Left colon (tissue), 2 donors: Measurements from ENCODE around the gene MICB. TPM values are rescaled to one million over a fixed set of nuclear protein-coding genes. Genes with fewer than 3 reads are reported as not detected.
"Not testable (repeated sequence)": the region's sequence is repeated elsewhere in the genome, so short reads cannot be mapped to it uniquely, and the experiment has no call there.

Experiments
- ATAC-seq: fragments of 200-7000 bp; cut with Tn5 transposase; one replicate; pipeline ENCODE4 v1.9.1; 2020; ENCODE audit warnings: mild to moderate bottlenecking, moderate library complexity
- DNase-seq, 2 donors: peaks; one replicate each; pipeline ENCODE4 v3.0.0-alpha.2; 2020
- intact Hi-C, 2 donors: fragments of 100-400 bp; cut with DNase I in 1 of 2; cut with micrococcal nuclease in 1 of 2; formaldehyde crosslinking; loops; one replicate each; pipeline versions ENCODE4 v1.11.2 to v1.14.0; 2022; cut with DNase I, micrococcal nuclease
- long read RNA-seq: library from polyadenylated mRNA; unstranded; transcript quantifications from one replicate; pipeline ENCODE4 v2.0.0, GENCODE V29; 2021
- total RNA-seq, 2 donors: library from RNA; stranded (reverse); fragmentation: NEBNext Ultra II Directional; extraction: Animal tissue kit (Norgen Biotek cat#: 25700); gene quantifications; one replicate each; pipeline ENCODE4 v1.2.1, GENCODE V29; 2021
- donor health status: DM: no; HTN: no; CAD: no.
- donor health status: DM: yes; HTN: yes; CAD: no.

Gene MICB
- 1 to 10 TPM; 1.2 to 1.3 TPM for total RNA-seq
- long read RNA-seq, result 0 reads

GRCh38 chr6:31497531-31498476, at the start of gene MICB:
Gene MICB, plus strand, starts transcription at chr6:31498145. Its CDS starts 49 bp downstream, at chr6:31498194.
- ATAC-seq (peak; percentile 71), DNase-seq (peak; percentile 76 to 87)
- intact Hi-C loops, result no loop called here

- ATAC-seq, result no peak
- no peak for DNase-seq
- intact Hi-C loops, result no loop called here
Observed at GRCh38 chr6:31450751-31451150, 47.2 kb upstream of the MICB start.

DNA sequence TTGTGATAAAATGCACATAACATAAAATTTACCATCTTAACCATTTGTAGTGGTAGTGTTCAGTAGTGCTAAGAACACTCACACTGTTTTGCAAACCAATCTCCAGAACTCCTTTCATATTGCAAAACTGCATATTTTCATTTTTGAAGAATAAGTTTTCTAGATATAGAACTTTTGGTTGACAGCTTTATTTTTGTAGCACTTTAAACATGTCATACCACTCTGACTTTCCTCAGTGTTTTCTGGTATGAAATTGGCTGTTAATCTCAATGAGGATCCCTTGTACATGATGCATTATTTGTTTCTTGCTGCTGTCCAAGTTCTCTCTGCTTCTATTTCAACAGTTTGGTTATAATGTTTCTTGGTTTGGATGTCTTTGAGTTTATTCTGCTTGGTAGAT, 45.1 kb upstream of the MICB start:
- intact Hi-C loops, result no loop called here
- no peak for DNase-seq
- no peak for ATAC-seq

- DNase-seq (no peak), ATAC-seq (no peak)
- intact Hi-C loops, result no loop called here
Observed at GRCh38 chr6:31453259-31453658, 44.7 kb upstream of the MICB start.

DNA sequence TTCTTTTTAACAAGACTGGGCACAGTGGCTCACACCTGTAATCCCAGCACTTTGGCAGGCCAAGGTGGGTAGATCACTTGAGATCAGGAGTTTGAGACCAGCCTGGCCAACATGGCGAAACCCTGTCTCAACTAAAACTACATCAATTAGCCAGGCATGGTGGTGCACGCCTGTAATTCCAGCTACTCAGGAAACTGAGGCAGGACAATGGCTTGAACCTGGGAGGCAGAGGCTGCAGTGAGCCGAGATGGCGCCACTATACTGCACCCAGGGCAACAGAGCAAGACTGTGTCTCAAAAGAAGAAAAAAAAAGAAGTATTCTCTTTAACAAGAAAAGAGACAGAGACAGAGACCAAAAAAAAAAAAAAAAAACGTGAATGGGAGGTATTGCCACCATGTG, 38.1 kb upstream of the MICB start:
- ATAC-seq, intact Hi-C loops, DNase-seq: not testable (repeated sequence)

DNA sequence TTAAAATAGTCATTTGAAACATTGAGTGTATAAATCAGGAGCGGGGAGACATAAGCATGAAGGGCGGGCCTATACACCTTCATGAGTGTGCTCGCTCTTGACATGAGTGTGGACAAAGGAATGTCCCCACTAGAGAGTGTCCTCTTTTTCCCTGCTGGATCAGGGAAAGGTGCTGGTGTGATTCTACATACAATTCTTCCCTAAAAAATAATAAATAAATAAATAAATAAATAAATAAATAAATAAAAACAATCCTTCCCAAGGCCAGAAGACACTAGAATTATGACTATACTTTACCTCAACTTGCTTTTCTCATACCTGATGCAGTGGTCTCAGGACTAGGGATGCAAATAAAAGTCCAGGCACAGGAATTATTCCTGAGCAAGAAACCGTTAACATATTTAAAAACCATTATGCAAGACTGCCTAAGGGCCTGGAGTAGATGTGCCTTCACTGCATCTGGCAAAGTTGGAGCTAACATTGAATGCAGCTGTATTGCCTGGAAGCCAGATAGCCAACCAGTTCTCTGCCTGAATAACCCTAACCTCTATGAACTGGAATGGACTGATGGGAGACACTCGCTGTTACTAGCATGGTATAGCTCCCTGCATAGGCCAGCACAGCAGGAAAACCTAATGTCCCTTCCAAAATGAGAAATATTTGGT, 37.5 kb upstream of the MICB start:
- ATAC-seq (no peak), DNase-seq (no peak)
- intact Hi-C loops, result no loop called here

DNA sequence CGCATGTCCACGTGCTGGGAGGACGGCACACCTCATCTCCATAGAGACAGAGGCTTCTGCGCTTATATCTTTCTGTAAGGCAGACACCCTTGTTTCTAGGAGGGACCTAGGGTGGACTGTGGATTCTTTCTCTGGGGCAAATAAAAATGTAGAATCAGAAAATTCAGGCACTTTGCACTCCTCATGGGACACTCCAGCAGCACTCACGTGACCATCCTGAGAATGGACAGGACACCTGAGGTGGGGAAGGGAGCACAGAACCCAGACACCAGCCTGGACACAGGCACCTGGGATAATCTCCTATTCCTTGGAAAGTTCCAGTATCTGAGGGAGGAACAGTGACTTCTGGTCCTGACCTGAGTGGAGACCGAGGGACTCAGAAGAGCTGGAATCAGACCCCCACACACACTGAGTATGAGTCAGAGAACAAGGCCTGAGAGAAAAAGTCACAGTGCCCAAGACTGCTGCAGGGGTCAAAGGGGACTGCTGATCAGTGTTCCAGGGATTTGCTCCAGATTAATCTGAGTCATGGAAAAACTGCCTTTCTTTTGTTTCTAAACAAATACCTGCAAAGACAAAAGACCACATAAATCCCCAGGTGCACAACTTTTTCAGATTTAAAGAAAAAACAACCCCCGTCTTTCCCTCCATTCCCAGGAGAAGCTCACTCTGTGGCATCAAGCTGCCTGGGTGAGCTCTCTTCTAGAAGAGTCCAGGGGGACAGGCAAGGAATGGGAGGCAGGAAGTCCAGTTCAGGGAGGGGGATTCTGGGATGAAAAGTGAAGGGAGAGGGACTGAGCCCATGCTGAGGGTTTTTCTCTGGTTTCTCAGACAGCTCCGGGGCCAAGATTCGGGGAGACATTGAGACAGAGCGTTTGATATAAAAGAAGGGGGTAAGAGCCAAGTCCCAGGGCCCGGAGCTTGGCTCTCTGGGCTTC, 35.6 kb upstream of the MICB start:
- ATAC-seq (no peak), DNase-seq (no peak)
- intact Hi-C loops, result no loop called here

DNA sequence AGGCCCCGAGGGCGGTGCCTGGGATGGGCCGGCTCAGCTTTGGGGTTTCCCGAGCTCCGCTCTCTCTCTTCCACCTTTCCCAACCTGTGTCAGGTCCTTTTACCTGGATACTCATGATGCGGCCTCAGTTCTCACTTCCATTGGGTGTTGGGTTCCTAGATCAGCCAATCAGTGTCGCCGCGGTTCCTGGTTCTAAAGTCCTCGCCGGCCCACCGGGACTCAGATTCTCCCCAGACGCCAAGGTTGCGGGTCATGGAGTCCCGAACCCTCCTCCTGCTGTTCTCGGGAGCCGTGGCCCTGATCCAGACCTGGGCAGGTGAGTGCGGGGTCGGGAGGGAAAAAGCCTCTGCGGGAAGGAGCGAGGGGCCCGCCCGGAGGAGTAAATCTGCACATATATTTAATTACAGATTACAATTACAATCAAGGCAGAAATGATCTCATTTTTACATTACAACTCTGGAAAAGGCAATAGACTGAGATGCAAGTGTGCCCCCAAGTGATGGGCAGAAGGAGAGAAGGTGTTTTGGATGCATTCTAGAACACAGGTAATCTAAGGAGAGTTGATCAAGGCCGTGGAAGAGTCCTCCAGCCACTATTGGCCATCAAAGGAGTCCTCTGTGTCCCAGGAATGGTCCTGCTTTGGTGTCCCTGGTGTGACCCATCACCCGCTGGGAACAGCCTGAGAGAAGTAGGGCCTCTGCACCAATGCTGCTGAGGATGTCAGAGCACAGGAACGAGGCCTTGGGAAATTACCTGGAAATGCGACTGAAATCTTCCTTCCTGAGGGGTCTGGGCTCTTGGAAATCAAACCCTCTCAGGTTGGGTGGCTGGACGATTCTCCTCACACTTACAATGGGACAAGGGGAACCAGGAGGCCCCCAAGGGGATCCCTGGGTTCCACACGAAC, 34.7 kb upstream of the MICB start:
- intact Hi-C loops, result no loop called here
- DNase-seq (peak; percentile 92), ATAC-seq (peak; percentile 98)

DNA sequence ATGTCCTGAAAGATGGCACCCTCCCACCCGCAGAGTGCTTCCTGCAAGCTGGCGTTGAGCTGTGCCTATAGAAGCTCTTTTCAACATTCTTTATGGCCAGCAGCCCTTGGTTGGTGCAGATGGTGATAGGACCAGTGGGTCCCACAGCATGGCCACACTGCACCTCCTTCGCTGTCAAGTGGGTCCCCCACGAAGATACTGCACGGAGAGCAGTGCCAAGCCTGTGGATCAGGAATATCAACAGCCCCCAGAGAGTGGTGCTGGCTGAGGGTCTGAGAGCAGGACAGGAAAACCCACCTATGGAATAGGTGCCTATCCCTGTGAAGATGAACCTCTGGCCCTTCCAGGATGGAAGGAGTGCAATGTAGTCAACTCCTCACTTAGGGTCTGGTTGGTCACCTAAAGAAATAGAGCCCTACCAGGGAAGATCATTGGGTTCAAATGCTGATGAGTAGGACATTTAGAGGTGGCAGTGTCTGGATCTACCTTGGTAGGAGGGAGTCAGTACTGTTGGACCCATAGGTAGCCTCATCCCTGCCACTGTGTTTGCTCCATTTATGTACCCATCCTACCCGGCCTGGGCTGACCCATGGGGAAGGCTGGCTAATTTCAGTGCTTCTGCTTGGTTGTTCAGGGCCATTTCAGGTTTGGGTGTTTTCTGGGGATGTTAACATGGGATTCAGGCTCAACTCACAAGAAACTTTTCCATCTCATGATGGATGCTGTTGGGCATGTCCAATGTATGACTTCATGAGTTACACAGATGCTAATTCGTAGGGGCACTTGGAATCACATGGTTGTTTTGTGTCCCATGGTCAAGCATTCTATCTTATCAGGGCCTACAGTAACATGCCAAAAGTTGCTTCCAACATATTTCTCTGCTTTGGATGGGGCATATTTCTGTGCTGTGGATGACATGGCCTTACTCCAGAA, 33.4 kb upstream of the MICB start:
- ATAC-seq (no peak), DNase-seq (no peak)
- intact Hi-C loops, result no loop called here

DNA sequence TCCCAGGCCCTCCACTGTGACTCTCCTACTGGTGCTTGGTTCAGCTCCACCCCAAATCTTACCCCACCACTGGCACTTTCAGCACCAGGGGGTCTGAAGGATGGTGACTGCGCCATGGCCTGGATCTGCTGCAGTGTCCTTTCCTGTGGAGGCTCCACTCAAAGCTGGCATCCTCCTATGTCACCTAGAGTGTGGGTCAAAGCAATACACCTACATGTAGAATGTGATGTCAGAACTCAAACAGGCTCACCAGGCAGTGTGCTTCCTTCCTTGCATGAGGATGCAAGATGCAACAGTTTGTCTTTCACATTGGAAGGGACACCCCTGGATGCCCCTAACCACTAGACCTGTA, 32.8 kb upstream of the MICB start:
- DNase-seq (no peak), ATAC-seq (no peak)
- intact Hi-C loops, result no loop called here

- intact Hi-C loops, result no loop called here
- DNase-seq (no peak), ATAC-seq (no peak)
Observed at GRCh38 chr6:31465718-31466117, 32.2 kb upstream of the MICB start.

- ATAC-seq, result no peak
- DNase-seq, result no peak
- intact Hi-C loops, result no loop called here
Observed at GRCh38 chr6:31466466-31466865, 31.5 kb upstream of the MICB start.

DNA sequence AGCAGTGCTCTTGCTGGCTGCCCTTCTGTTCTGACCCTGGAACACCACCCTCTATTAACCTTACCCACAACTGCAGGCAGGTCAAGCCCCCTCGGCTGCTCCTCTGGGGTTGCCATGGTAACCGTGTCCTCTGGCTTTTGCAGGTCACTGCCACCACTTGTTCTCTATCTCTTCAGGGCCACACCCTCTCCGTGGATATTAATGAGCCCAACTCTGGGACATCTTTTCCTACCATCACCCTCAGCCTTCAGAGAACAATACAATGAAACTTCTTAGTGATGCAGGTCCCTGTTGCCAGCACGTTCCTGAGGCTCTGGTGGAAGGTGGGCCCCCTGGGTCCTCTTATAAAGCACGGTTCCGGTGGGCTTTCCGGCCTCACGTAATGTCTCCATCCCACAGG, 30.8 kb upstream of the MICB start:
- DNase-seq (no peak), ATAC-seq (no peak)
- intact Hi-C loops, result no loop called here

DNA sequence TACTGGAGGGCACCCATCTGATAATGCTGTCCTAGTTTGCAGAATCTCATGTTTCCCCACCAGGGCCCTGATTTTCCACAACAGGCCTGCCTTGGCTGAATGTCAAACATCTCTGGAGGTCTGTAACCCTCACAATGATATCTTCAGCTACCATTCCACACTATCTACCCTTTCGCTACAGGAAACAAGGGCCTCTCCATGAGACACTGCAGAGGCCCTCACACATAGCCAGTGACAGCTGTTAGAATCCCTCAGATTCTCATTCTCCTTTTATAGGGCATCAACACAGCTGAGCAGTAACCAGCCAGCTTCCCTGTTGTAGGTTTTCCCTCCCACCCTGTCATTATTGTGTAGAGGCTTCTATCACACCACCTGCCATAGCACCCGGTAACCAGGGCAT, 29.6 kb upstream of the MICB start:
- DNase-seq (no peak), ATAC-seq (no peak)
- intact Hi-C loops, result no loop called here

DNA sequence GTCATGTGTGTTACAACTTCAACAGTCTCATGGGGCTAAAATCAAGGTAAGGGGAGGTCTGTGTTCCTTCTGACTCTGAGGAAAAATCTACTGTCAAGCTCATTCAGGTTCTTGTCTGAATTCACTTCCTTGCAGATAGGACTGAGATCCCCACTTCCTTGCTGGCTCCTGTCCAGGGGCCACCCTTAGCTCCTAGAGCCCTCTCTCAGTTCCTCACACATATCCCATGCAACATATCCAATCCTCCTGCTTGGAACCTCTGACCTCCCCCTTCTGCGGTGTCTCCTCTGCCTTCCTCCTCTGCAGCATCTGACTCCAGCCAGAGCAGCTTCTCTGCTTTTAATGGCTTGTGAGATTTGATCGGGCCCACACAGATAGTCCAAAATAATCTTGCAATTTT, 27.1 kb upstream of the MICB start:
- ATAC-seq (no peak), DNase-seq (no peak)
- intact Hi-C loops, result no loop called here

DNA sequence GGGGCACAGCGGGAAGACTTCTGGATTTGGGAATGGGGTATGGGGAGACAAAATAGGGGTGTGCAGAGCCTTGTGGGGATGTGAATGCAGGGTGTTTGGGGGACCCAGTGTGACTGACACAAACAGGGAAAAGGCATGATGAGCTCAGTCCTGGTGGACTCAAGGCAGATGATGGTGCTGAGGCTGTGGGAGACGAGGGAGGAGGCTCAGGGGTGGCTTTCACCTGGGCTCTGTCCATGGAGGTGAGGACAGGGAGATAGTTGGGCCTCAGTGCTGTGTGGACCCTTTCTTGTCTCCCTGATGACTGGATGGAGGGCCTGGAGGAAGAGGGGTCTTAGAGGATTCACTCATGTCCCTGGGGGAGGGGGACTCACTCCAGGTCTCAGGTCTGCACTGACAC, 26.2 kb upstream of the MICB start:
- DNase-seq (no peak), ATAC-seq (no peak)
- intact Hi-C loops, result no loop called here

GRCh38 chr6:31472259-31472658, 25.7 kb upstream of the MICB start:
- intact Hi-C loops, result no loop called here
- no peak for ATAC-seq
- DNase-seq, result no peak
